Suppressor macrophage treated with lipopolysaccharide for 1 hour (primary cell): Measurements from ENCODE around the gene IGFBP6.
"Not testable (repeated sequence)": the region's sequence is repeated elsewhere in the genome, so short reads cannot be mapped to it uniquely, and the experiment has no call there.

Experiments used
- DNase-seq, 3 donors: peaks; one replicate each; pipeline ENCODE4 v3.0.0-alpha.2; 2020 to 2022

IGFBP6 gene

GRCh38 chr12:53098354-53098981, 1.0 kb downstream of the IGFBP6 start:
- DNase-seq, result peak; percentile 39 to 46 (median 44)

- peak; percentile 88 to 90 (median 90) for DNase-seq
Observed at GRCh38 chr12:53099071-53099882, 1.8 kb downstream of the IGFBP6 start.

- no peak for DNase-seq
Observed at GRCh38 chr12:53100466-53101151, 3.1 kb downstream of the IGFBP6 start.

GRCh38 chr12:53101266-53101665, 3.8 kb downstream of the IGFBP6 start:
- DNase-seq, result no peak

- DNase-seq, result peak; percentile 41 to 71 (median 62)
Observed at GRCh38 chr12:53101931-53102781, 4.7 kb downstream of the IGFBP6 start.

- no peak for DNase-seq
Observed at GRCh38 chr12:53102883-53103807, 5.7 kb downstream of the IGFBP6 start, which contains the start of gene SOAT2. TSS of gene SOAT2 (plus strand) at chr12:53103486. CDS start at chr12:53103578, 92 bp downstream.

GRCh38 chr12:53103860-53104305, 6.4 kb downstream of the IGFBP6 start:
- DNase-seq, result peak; percentile 44 to 61 (median 51)

- no peak for DNase-seq
Observed at GRCh38 chr12:53105256-53105655, 7.8 kb downstream of the IGFBP6 start.

- DNase-seq, result no peak
Observed at GRCh38 chr12:53105712-53106439, 8.4 kb downstream of the IGFBP6 start.

- DNase-seq, result no peak
Observed at GRCh38 chr12:53107122-53107521, 9.7 kb downstream of the IGFBP6 start.

- not testable (repeated sequence) for DNase-seq
Observed at GRCh38 chr12:53112431-53112830, 15.0 kb downstream of the IGFBP6 start.

GRCh38 chr12:53113136-53113705, 15.8 kb downstream of the IGFBP6 start:
- no peak for DNase-seq

GRCh38 chr12:53113951-53114350, 16.5 kb downstream of the IGFBP6 start:
- no peak for DNase-seq

GRCh38 chr12:53115112-53115890, 17.8 kb downstream of the IGFBP6 start:
- no peak for DNase-seq

- DNase-seq, result no peak
Observed at GRCh38 chr12:53115891-53116648, 18.6 kb downstream of the IGFBP6 start.

- no peak for DNase-seq
Observed at GRCh38 chr12:53118751-53119300, 21.4 kb downstream of the IGFBP6 start.

- DNase-seq, result no peak
Observed at GRCh38 chr12:53120685-53121525, 23.4 kb downstream of the IGFBP6 start.
